TTC549 (cell line): Measurements from ENCODE around the gene IDNK.

Source experiments
- FAIRE-seq: peaks from 2 replicates; lab custom pipeline; 2012; peaks lifted over from hg19 to GRCh38; lab: Jason Lieb, UNC

The IDNK gene

GRCh38 chr9:83633676-83634075 is 10.7 kb downstream of the IDNK start:
- no peak for FAIRE-seq

- no peak for FAIRE-seq
Measured at GRCh38 chr9:83636813-83637212, 13.9 kb downstream of the IDNK start.

GRCh38 chr9:83637389-83637788 is 14.4 kb downstream of the IDNK start:
- FAIRE-seq: no peak

- no peak for FAIRE-seq
Measured at GRCh38 chr9:83639266-83639665, 16.3 kb downstream of the IDNK start.

GRCh38 chr9:83642793-83643192 is 19.9 kb downstream of the IDNK start:
- FAIRE-seq: no peak

GRCh38 chr9:83646500-83647239 is 23.7 kb downstream of the IDNK start:
- no peak for FAIRE-seq

GRCh38 chr9:83649080-83649479 is 26.1 kb downstream of the IDNK start:
- FAIRE-seq: no peak

- no peak for FAIRE-seq
Measured at GRCh38 chr9:83649515-83649914, 26.6 kb downstream of the IDNK start.

- no peak for FAIRE-seq
Measured at GRCh38 chr9:83651558-83651957, 28.6 kb downstream of the IDNK start.

GRCh38 chr9:83652433-83652832 is 29.5 kb downstream of the IDNK start:
- no peak for FAIRE-seq

GRCh38 chr9:83655433-83655832 is 32.5 kb downstream of the IDNK start:
- FAIRE-seq: no peak

- FAIRE-seq: no peak
Measured at GRCh38 chr9:83656032-83656680, 33.2 kb downstream of the IDNK start.

- no peak for FAIRE-seq
Measured at GRCh38 chr9:83656952-83657351, 34.0 kb downstream of the IDNK start.

GRCh38 chr9:83662933-83663332 is 40.0 kb downstream of the IDNK start:
- no peak for FAIRE-seq

- FAIRE-seq: no peak
Measured at GRCh38 chr9:83665580-83666200, 42.7 kb downstream of the IDNK start.

GRCh38 chr9:83669067-83669466 is 46.1 kb downstream of the IDNK start:
- FAIRE-seq: no peak

GRCh38 chr9:83670381-83670780 is 47.4 kb downstream of the IDNK start:
- FAIRE-seq: no peak

GRCh38 chr9:83671451-83671850 is 48.5 kb downstream of the IDNK start:
- FAIRE-seq: no peak

GRCh38 chr9:83675466-83675865 is 52.5 kb downstream of the IDNK start:
- FAIRE-seq: no peak

GRCh38 chr9:83677596-83677995 is 54.7 kb downstream of the IDNK start:
- no peak for FAIRE-seq

GRCh38 chr9:83680233-83680632 is 57.3 kb downstream of the IDNK start:
- no peak for FAIRE-seq

GRCh38 chr9:83681490-83681889 is 58.5 kb downstream of the IDNK start:
- no peak for FAIRE-seq

- FAIRE-seq: no peak
Measured at GRCh38 chr9:83688921-83689320, 66.0 kb downstream of the IDNK start.

- FAIRE-seq: no peak
Measured at GRCh38 chr9:83691492-83691891, 68.5 kb downstream of the IDNK start.
